ENCODE measurements around the gene FCHSD2.
A peak's percentile ranks its signal among the peaks of the same experiment; 100 is the strongest.

DNA sequence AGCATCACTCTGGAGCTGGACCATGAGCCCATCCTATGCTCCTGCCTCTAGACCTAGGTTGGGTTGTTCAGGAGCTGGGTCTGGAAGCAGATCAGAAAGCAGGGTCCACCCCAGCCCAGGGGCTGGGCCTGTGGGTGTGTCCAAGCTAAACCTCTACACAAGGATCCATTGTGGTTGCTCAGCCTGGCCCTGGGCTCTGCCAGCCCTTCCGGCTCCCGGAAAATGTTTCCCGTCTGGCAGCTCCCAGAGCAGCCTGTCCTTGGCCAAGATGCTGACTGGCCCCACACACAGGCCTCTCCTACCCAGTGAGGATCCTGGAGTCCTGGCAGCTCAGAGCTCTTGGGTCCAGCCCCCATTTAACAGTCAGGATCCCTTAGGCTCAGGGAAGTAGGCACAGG lies 35.3 kb upstream of the FCHSD2 start:
- TF ChIP-seq, protein P1, sequence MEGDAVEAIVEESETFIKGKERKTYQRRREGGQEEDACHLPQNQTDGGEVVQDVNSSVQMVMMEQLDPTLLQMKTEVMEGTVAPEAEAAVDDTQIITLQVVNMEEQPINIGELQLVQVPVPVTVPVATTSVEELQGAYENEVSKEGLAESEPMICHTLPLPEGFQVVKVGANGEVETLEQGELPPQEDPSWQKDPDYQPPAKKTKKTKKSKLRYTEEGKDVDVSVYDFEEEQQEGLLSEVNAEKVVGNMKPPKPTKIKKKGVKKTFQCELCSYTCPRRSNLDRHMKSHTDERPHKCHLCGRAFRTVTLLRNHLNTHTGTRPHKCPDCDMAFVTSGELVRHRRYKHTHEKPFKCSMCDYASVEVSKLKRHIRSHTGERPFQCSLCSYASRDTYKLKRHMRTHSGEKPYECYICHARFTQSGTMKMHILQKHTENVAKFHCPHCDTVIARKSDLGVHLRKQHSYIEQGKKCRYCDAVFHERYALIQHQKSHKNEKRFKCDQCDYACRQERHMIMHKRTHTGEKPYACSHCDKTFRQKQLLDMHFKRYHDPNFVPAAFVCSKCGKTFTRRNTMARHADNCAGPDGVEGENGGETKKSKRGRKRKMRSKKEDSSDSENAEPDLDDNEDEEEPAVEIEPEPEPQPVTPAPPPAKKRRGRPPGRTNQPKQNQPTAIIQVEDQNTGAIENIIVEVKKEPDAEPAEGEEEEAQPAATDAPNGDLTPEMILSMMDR (IDR thresholded peaks at IDR 0.05 in 8 of 11, conservative IDR thresholded peaks at IDR 0.05 in 3 of 11): no peak
- no peak for TF ChIP-seq POLR2A (IDR thresholded peaks at IDR 0.05)
- TF ChIP-seq POLR2AphosphoS5 (IDR thresholded peaks at IDR 0.05): peak; percentile 57 to 75 (median 71)
